HG03108 (cell line): ENCODE measurements around the gene HDAC4.

Source experiments
- ATAC-seq: cut with Tn5 transposase; IDR thresholded peaks from one replicate; pipeline ENCODE4 v1.9.1; 2021; ENCODE audit warnings: moderate library complexity; ENCODE audit not compliant: unreplicated experiment

Gene HDAC4

DNA sequence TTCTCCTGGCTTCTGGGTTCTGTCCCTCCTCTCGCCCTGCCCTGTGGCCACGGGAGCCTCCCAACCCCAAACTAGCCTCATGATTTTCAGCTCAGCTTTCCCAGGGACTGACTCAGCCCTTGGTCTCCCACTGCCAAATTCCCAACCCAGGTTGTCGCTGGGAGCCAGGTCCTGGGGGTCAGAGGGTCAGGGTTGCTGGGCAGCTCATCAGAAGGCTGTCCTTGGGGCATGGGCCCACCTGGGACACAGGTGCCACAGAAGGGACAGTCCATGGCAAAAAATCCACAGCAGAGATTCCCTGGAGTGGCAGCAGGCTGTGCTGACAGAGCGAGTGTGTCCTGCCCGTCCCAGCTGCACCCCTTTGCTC, 372.6 kb downstream of the HDAC4 start:
- ATAC-seq, result no peak

DNA sequence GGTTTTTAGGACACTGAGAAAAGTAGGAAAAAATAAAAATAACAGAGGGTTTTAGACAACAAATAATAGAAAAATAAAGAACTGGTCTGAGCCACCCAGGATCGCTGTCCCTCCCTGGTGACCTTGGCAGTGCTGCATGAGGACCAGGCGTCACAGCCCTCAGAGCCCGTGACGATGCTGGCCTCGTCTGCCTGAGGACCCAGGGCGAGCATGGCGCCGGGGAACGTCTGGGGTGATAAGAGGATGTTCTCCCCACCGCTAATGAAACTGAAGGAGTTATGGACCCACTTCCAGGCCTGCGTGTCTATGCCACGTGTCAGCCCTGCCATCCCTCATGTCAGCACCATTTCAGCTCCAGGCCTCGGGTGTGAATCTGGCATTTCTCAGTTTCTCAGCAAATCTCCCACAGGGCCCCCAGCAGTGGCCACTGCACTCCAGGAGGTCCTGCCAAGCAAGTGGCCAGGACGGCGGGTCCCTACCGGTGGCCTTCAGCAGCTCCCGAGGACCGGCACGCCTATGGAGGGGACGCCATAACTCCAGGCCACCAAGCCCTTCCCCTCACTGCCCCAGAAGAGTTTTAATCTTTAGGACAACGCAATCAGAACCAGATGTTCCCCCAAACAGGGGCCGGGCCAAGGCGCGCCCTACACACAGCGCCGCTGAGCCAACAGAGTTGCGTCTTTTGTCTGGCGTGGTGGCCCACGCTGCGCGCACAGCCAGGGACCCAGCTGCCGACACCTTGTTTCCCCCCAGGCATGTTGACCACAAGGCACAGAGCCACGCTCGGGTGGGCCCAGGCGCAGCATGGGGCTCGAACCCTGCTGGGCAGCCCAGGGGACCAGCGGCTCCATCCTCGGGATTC, 373.2 kb downstream of the HDAC4 start:
- ATAC-seq, result no peak

DNA sequence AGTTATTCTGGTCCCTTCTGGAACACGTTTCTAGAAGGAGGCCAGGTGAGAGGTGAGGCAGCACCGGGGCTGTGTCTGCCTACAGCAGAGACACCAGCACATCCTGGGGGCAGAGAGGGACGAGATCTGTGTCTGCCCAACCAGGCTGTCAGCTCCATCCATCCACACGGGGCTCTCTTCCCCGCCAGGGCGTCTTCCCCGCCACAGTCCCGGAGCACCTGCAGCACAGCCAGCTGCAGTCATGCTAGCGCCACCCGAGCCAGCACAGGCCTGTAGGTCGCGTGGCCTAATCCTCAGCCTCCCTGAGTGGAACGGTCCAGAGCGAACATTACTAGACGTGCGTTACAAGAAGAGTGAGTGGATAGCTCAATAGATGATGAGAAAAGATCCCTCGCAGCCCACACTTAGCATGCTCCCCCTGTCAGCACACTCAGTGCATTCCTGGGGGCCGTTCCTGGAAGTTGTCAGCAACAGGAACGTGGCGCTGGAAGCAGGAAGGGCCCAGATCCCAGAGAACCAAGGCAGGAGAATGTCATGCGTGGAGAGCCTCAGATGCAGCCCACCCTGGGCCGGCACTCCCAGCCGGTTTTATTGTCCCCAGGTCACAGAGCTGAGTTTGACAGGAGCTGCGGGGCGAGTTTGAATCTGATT, 374.0 kb downstream of the HDAC4 start:
- ATAC-seq, result no peak

DNA sequence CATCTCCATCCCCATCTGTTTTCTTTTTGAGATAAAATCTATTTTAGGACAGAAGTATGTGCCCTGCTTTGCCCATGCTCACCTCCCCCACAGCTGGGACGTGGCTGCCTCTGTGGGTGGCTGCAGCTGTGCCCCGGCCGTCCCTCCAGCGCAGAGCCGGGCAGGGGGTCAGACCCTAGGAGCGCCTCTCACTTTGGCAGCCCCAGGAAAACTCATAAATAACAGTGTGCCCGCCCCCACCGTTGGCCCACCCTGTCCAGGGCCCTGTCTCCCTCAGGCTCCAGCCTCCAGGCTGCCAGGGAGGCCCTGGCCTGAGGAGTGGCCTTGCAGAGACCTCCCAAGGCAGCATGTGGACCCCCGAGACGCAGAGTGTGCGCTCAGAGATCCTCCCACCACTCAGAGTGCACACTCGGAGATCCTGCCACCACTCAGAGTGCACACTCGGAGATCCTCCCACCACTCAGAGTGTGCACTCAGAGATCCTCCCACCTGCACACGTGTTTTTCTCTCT, 374.8 kb downstream of the HDAC4 start:
- ATAC-seq, result no peak

DNA sequence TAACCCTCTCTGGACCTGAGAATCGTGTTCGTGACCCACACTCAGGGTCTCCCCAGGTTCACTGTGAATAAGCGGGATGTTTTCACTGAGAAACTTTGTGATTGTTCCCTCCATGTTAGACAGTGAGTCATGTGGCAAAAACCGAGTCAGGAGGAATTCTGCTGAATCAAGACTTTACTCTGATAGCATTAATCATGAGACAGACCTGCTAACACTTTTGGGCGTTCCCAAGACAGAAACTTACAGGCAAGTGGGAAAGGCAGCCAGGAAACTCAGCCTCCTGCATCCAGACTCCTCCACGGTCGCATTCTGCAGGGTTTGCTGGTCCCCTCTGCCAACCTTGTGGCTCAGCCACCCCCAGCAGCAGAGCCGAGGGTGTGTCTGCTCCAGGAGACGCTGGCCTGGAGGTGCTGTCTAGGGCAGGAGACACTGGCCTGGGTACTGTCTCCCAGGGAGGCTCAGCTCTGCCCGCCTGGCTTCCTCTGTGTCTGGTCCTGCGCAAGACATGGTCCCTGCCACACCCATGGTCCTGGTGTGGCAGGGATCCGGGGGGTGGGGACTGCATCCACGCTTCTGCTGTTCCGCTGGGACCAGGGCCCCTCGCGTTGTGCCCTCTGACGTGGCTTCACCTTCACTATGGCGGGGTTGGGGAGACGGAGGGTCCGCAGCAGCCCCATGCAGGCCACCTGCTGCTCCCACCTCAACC, 375.6 kb downstream of the HDAC4 start:
- ATAC-seq, result no peak

DNA sequence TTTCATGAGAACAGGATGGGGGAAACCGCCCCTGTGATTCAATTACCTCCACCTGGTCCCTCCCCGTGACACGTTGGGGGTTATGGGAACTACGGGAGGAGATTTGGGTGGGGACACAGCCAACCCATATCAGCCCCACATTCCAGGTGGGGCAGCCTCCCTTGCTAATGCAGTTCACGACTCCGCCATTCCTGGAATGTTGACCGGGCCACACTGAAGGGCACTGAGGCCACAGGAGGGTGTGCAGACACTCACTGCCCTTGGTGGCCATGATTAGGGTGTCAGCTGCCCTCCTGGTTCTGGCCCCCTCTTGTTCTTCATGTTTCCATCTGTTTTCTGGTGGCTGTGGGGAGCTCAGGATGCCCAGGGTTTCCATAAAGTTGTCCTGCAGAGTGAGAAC, 376.6 kb downstream of the HDAC4 start:
- no peak for ATAC-seq

DNA sequence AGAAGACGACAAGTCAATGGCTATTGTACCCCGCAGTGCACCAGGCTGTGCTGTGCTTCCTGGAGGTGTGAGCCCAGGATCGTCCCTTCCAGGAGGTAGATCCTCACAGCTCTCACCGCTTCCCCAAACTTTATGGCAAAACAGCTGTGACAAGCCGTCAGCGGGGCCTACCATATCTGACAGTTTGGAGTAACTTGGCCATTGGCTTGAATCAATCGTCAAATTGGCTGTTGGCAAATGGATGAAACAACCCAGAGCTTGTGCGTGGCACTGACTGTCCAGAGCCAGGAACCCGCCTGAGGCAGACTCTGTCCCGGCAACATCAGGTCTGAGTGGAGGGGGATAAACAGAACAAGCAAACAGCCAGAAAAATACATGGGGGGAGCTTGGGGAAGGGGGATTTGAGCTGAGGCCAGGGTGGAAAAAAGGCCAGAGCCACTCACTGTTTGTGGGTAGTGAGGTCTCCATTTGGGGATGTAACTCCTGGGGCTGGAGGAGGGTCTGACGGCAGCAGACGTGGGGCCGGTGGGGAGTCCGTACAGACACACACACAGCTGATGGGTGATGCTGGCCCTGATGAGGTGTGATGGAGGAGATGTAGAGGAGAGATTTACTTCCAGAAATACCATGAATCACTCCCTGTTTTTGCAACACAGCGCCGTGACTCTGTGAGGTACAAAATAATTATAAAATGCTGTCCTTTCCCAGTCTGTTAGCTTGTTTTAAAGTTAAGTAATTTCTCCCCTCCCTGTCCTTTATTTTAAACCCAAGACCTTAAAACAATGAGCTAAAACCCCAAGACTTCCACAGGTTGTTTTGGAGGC, 378.2 kb downstream of the HDAC4 start:
- no peak for ATAC-seq

DNA sequence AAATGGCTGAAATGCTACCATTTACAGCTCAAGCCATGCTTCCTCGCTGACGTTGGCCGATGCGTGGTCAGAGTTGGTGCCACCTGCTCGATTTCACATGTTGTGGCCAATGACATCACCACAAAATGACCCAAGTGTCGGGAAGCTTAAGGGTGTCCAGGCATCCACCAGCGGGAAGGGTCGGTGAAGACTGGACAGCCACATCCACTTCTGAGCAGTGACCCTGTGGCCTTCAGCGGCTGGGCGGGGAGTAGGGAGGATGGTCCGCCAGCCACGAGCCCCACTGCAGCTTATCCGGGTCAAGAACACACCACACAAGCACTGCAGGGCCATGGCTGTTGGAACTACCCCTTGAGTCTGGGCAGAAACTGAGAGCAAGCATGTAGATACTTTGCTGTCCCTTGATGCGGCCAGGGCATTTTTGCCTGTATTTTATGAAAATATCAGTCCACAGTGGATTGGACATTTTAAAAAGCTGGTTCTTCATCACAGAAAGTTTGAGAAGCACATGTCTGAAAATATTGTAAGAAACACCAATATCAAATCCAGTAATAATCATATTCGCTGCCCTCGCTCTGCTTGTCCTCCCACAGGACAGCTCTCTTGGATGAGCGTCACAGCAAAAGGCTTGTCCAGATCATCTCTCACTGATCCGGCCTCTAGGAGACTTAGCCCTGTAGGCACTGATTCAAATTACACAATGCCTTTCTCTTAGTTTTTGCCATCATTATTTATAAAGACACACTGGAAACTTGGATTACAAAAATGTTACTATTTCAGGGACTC, 379.0 kb downstream of the HDAC4 start:
- ATAC-seq, result no peak

DNA sequence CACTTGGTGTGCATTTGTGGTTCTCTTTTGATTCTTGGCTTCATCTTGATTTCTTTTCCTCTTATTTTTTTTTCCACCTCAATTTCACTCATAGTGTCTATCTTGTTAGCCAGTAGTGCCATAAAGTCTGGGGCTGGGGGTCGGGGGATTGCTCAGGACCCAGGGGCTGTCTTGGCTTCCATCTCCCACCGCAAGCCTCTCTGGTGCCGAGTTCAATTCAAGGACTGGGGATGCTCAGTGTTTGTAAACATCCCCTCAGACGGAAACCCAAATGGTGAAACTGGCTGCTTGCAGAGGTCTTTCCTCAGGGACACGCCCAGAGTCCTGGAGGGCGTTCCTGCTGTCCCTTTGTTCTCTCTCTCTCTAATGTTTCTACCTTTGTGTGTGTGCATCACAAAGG, 379.6 kb downstream of the HDAC4 start:
- ATAC-seq, result no peak

DNA sequence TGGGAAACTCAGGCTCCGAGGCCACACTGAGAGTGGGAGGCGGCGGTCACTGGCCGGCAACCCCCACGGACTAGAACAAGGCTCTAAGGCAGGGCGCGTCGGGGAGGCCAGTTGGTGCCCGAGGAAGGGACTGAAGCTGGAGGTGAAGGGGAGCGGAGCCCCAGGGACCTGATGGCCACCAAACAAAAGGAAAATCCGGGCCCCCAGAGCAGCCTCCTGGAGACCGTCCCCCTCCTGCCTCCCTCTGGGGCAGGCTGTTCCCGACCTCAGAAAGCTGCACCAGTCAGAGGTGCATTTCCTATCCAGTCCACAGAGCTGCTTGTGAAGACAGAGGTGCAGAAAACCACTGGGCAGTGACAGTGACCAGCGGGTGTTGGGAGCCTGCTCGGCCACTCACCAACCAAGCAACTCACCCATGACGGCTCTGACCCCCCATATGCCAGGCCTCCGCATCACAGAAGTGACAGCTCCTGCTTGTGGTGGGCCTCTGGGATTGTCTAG, 380.2 kb downstream of the HDAC4 start:
- ATAC-seq, result no peak

DNA sequence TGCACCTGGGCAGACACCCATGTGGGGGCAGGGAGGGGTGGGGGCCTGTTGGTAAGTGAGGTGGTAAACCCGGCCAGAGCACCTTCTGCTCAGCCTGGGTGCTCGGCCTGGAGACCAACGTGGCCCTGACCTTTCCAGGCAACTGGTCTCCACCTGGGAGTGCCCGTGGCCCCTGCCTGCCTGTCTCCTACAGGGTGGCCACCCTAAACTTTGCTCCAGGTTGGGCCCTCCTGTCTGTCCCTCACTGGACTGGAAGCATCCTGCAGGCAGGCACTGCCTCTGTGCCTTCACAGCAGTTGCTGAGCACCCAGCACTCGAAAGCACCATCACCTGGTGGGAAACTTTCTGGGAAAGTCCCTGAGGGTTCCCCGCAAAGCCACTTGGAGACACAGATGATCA, 381.6 kb downstream of the HDAC4 start:
- no peak for ATAC-seq

DNA sequence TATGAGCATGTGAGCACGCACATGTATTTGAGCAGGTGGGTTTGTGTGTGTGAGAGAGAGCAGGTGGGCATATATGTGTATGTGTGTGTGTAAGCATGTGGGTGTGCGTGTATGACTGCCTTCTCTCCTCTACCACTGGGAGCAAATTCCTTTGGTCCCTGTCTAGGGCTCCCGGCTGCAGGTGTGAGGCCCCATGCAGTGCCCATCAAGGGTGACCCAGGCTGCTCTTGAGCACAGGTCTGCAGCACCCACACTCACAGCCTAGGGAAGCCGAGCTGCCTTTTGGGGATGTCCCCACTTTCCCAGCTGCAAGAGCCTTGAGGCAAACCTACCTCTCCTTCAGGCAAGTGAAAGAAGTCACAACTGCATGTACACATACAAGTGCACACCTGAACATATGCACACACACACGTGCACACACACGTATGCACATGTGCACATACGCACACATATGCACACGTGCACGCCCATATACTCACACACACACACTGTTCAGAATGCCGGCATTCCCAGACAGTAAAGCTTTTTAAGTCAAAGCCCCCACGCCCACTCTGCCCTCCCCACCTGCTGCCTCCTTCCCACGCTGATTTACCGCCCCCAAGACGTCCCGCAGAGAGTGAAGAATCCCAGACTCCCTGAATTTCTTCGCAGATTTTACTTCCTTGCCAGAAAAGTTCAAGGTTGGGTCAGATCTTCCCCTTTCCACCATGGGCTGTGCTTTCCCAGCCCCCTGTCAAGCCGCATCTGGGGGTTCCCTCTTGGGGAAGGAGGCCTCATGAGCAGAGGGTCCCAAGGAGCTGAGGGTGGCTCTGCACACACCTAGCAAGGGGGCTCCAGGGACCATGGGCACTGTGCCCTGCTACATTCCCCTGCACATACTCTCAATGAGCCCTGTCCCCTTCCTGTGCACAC, 382.3 kb downstream of the HDAC4 start:
- no peak for ATAC-seq

DNA sequence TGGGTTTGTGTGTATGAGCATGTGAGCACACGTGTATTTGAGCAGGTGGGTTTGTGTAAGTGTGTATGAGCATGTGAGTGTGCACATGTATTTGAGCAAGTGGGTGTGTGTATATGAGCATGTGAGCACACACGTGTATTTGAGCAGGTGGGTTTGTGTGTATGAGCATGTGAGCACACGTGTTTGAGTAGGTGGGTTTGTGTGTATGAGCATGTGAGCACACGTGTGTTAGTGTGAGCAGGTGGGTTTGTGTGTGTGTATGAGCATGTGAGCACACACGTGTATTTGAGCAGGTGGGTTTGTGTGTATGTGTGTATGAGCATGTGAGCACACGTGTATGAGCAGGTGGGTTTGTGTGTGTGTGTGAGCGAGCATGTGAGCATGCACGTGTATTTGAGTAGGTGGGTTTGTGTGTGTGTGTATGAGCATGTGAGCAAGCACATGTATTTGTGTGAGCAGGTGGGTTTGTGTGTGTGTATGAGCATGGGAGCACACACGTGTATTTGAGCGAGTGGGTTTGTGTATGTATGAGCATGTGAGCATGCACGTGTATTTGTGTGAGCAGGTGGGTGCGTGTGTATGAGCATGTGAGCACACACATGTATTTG, 383.2 kb downstream of the HDAC4 start:
- ATAC-seq, result no peak

DNA sequence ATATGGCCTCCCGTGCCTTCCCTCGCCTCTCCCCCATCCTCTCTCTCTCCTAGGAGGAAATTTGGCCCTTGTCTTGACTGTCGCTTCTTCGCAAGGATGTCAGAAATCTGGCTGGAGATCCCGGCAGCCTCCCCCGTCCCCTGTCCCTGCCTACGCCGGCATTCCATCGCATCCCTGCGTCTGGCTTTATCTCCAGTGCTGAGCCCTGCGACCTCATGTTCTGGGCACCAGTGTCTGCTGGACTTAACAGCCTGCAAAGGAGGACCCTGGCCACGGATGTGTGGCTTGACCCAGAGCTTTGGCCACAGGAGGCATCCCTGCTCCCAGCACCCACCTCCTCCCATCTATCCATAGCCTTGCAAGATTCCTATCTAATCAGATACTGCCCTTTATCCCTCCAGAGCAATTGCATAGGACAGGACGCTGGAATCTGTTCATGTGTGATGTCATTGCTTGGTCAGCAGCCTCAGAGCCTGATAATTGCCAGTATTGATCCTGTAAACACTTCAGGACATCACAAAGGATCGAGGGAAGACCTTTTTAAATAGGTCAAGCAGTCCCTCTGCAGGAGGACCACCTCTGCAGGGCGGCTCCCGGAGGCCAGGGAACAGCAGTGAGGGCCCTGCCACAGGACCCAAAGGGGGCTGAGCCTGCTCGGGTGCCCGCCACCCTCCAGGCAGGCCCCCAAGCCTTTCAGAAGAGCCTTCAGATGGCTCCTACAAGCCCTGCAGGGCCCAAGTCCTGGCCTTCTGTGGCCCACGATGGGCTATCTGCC, 384.7 kb downstream of the HDAC4 start:
- ATAC-seq, result no peak

DNA sequence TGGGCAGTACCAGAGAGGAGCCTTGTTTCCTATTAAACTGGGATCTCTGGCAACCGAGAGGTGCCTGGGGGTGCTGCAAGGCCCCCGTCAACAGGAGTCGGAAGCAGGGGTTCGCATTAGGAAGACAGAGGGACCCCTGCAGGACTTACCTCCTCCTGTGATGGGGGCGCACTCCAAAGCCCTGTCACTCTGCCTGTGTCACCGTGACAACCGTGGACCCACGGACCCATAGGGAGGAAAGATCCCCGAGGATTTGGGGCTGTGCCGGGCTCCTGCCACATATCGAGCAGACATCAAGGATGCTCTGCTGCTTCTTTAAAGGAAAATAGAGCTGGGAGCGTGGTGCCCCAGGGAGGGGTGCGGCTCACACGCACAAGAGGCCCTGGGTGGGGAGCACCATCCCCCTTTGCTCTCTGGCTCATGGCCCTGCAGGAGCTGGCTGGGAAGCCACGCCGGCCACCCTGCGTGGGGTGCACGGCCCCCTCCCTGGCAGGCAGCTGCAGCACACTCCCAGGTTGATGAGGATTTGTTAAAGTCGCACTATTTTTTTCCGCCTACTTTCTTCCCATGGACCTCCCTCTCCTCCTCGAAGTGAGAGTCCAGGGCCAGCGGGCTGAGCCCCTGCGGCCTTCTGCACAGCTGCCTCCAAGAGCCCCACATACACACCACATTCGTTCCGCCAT, 385.5 kb downstream of the HDAC4 start:
- no peak for ATAC-seq

DNA sequence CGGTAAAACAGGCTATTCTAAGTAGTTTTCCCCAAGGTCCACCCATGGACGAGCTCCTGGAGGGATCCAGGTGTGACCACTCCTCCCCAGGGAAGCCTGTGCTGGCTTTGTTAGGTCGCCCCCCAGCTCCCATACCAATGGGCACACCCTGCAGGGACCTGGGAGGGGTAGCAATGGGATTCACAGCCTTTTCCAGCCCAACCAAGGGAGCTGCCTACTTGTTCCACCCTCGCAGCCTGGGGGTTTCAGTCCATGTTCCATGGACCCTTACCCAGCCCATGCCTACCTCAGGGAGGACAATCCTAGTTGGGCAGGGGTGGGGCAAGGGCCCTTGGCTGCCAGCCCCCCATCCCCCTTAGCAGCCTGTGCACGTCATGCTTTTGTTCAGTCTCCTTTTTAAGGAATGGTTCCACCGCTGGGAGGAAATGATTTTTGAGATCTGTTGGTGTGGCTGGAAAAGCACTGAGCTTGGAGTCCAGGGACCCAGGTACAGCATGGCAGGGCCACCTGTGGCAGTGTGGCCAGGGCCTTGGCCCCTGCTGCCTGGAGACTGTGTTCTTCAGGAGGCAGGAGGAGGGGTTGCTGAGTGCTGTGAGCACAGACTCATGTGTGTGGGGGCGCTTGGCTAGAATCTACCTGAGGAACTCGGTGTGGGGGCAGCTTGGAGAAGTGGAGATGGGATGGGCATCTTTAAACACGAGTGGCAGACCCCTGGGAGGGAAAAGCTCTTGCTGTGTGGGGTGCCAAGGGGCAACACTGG, 386.2 kb downstream of the HDAC4 start:
- no peak for ATAC-seq

DNA sequence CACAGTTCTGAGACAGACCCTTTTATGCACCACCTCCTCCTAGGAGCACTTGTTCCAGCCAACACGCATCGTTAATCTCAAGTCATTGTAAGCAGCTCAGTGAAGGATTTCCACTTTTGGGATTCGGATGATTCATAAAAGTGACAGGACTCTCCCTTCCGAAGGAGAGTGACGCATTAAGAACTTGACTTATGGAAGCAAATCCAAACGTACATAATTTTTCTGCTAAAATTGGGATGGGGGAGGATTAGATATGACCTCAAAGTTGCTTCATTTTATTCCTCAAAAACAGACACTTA, 387.2 kb downstream of the HDAC4 start:
- no peak for ATAC-seq
